ENCODE data around the gene SLC34A3. TPM values are rescaled to one million over a fixed set of nuclear protein-coding genes. Genes with fewer than 3 reads are reported as not detected.

The SLC34A3 gene
- total and polyA plus RNA-seq, 2 donors (not counting 3 experiments of a cell fraction or from before 2014, with no cell fraction given) = not detected

- dilution Hi-C loops (cut with MboI; ENCODE audit: extremely low pct_ligation_motif_present, low sequenced_read_pairs) (no loop called here), intact Hi-C loops (cut with micrococcal nuclease) (no loop called here)
- H3K4me1 ChIP-seq (ENCODE audit: control insufficient read depth, extremely low read depth, insufficient read depth, low read length) = peaks cover 14% of the 10 kb centered on the region
- no peak overlapping the region for H3K4me3 ChIP-seq (replicated peaks in 1 of 3; ENCODE audit: insufficient read depth in 1 of 3, low read depth in 1 of 3, low read length in 3 of 3)
- H4K20me1 ChIP-seq (replicated peaks; ENCODE audit: control insufficient read depth, extremely low read depth, insufficient read depth, low read length) = no peaks in the 10 kb centered on the region
- H3K4me2 ChIP-seq (ENCODE audit: insufficient read depth, low read length) = no peak overlapping the region
- H3K27ac ChIP-seq (ENCODE audit: insufficient read depth, low read depth, low read length) = no peak overlapping the region
- H3K27me3 ChIP-seq (ENCODE audit: control insufficient read depth in 2 of 2, insufficient read depth in 2 of 2, low read length in 2 of 2) = no peaks in the 10 kb centered on the region
- peaks cover 0 to 27% of the 10 kb centered on the region in 2 experiments for H3K36me3 ChIP-seq (ENCODE audit: control insufficient read depth in 2 of 2, extremely low read depth in 1 of 2, insufficient read depth in 2 of 2, low read length in 2 of 2)
- H2AFZ ChIP-seq (ENCODE audit: low read depth, low read length) = no peak overlapping the region
- no TSS peak for BruUV-seq (replicated peaks)
- no peaks in the 10 kb centered on the region for H3K9me3 ChIP-seq (replicated peaks; ENCODE audit: control insufficient read depth, insufficient read depth, low read length)
- TF ChIP-seq GATA2 (IDR thresholded peaks at IDR 0.05; ENCODE audit: insufficient read depth, insufficient read length, low read depth, low read length) = no peak
- TF ChIP-seq, protein P1, sequence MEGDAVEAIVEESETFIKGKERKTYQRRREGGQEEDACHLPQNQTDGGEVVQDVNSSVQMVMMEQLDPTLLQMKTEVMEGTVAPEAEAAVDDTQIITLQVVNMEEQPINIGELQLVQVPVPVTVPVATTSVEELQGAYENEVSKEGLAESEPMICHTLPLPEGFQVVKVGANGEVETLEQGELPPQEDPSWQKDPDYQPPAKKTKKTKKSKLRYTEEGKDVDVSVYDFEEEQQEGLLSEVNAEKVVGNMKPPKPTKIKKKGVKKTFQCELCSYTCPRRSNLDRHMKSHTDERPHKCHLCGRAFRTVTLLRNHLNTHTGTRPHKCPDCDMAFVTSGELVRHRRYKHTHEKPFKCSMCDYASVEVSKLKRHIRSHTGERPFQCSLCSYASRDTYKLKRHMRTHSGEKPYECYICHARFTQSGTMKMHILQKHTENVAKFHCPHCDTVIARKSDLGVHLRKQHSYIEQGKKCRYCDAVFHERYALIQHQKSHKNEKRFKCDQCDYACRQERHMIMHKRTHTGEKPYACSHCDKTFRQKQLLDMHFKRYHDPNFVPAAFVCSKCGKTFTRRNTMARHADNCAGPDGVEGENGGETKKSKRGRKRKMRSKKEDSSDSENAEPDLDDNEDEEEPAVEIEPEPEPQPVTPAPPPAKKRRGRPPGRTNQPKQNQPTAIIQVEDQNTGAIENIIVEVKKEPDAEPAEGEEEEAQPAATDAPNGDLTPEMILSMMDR (IDR thresholded peaks at IDR 0.05; ENCODE audit: extremely low read depth in 1 of 2, insufficient read depth in 1 of 2, low read depth in 1 of 2, low read length in 2 of 2) = no peak
- no peak for TF ChIP-seq POLR2AphosphoS5 (IDR thresholded peaks at IDR 0.05; ENCODE audit: insufficient read depth, low read depth, low read length)
- TF ChIP-seq POLR2A (IDR thresholded peaks at IDR 0.05; ENCODE audit: low read depth, low read length) = no peak
- TF ChIP-seq MYC (IDR thresholded peaks at IDR 0.05; ENCODE audit: low read depth, low read length) = no peak
- no peak for TF ChIP-seq JUN (IDR thresholded peaks at IDR 0.05; ENCODE audit: borderline replicate concordance, insufficient read depth, insufficient read length, low read depth)
- TF ChIP-seq, protein P2, sequence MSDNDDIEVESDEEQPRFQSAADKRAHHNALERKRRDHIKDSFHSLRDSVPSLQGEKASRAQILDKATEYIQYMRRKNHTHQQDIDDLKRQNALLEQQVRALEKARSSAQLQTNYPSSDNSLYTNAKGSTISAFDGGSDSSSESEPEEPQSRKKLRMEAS (IDR thresholded peaks at IDR 0.05; ENCODE audit: insufficient read depth, insufficient read length) = no peak
- no peak for TF ChIP-seq FOS (IDR thresholded peaks at IDR 0.05; ENCODE audit: borderline replicate concordance, insufficient read depth, low read length)
- TF ChIP-seq EZH2 (IDR thresholded peaks at IDR 0.05; ENCODE audit: borderline replicate concordance, low read depth, low read length, severe bottlenecking) = no peak
- H3K9ac ChIP-seq (replicated peaks; ENCODE audit: extremely low read depth, insufficient read depth, low read length) = no peak overlapping the region
- H3K9me1 ChIP-seq (replicated peaks; ENCODE audit: control insufficient read depth, extremely low read depth, insufficient read depth, low read length) = no peaks in the 10 kb centered on the region
- DNase-seq (ENCODE audit: low read depth, low spot score) (no peak), FAIRE-seq (no peak)
- ChIA-PET POLR2A (no interaction called here), CTCF (interaction anchor here (1.5 kb wide), 1 partner anchor 28 kb away, joined by 6 read pairs; no protein-coding TSS in a partner anchor)
- no peaks in the 10 kb centered on the region for H3K79me2 ChIP-seq (ENCODE audit: control insufficient read depth, insufficient read depth, low read length)
Observed at GRCh38 chr9:137264067-137264466, 33.4 kb downstream of the SLC34A3 start.
